ENCODE results near the gene FAM193A. TPM values are rescaled to one million over a fixed set of nuclear protein-coding genes. Genes with fewer than 3 reads are reported as not detected.

Gene FAM193A
- polyA plus RNA-seq, 1 experiment = 5.9 TPM

DNA sequence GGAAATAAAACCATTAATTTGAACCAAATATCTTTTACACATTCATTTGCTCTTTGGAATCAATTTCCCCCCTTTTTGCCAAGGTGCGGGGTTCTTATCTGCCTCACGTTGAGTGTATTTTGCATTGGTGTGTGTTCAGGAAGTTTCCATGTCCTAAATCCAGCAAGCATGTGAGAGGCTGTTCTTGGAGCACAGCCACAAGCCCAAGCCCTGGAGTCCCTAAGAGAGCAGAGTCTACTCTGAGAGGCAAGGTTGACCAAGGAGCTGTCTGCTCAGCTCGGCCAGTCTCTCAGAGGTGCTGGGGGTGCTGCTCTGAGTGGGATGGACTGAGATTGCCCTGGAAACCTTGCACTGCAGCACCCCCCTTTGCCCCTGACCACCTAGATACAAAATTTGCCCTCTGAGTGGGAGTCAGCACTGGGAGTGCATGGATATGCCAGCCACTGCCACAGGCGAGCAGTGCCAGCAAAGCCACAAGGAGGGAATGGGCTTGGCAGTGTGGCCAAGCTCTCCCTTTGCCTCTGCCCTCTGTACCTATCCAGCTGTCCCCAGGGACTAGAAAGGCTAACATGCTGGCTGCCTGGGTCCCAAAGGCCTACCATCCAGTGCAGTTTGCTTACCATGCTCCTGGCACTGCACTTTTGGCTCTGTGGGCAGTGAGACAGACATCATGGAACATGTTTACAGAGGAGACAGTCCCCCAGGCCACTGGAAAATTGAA lies 20.5 kb upstream of the FAM193A start:
- ChIA-PET CTCF (no interaction called here), POLR2A (interaction anchor here (0.5 kb wide), 1 partner anchor 175 kb away, joined by 6 read pairs; no protein-coding TSS in a partner anchor)
- Histone ChIP-seq H3K9me3 (ENCODE audit: control insufficient read depth, insufficient read depth, low read length) (no peaks in the 10 kb centered on the region), H3K27me3 (ENCODE audit: control insufficient read depth, insufficient read depth, low read length) (no peaks in the 10 kb centered on the region), H3K4me3 (ENCODE audit: low read depth, low read length) (no peak overlapping the region), H3K27ac (ENCODE audit: low read depth, low read length) (no peak overlapping the region)
- TF ChIP-seq, protein P1, sequence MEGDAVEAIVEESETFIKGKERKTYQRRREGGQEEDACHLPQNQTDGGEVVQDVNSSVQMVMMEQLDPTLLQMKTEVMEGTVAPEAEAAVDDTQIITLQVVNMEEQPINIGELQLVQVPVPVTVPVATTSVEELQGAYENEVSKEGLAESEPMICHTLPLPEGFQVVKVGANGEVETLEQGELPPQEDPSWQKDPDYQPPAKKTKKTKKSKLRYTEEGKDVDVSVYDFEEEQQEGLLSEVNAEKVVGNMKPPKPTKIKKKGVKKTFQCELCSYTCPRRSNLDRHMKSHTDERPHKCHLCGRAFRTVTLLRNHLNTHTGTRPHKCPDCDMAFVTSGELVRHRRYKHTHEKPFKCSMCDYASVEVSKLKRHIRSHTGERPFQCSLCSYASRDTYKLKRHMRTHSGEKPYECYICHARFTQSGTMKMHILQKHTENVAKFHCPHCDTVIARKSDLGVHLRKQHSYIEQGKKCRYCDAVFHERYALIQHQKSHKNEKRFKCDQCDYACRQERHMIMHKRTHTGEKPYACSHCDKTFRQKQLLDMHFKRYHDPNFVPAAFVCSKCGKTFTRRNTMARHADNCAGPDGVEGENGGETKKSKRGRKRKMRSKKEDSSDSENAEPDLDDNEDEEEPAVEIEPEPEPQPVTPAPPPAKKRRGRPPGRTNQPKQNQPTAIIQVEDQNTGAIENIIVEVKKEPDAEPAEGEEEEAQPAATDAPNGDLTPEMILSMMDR (IDR thresholded peaks at IDR 0.05; ENCODE audit: low read depth, low read length) = no peak
- no peak for DNase-seq (ENCODE audit: low read depth, low spot score)

DNA sequence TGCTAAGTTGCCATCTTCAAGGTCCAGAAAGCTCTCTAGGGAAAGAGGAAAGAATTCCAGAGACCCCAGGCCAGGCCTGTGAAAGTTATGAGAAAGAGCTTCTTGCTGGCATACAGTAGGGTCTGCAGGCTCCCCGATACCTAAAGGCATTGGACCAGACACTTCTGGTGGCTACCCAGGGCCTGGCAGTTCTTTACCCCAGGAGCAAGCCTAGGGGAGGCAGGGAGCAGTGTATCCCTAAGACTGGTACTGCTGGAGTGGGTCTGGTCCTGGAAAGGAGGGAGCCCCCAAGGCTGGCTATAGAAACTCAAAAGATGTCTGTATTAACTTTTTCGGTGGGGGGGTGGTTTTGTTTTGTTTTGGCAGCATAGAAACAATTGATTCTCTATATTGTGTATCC lies 19.8 kb upstream of the FAM193A start:
- no peak for DNase-seq (ENCODE audit: low read depth, low spot score)
- Histone ChIP-seq H3K27ac (ENCODE audit: low read depth, low read length) (no peak overlapping the region), H3K4me3 (ENCODE audit: low read depth, low read length) (no peak overlapping the region), H3K9me3 (ENCODE audit: control insufficient read depth, insufficient read depth, low read length) (no peaks in the 10 kb centered on the region), H3K27me3 (ENCODE audit: control insufficient read depth, insufficient read depth, low read length) (no peaks in the 10 kb centered on the region)
- TF ChIP-seq, protein P1 (IDR thresholded peaks at IDR 0.05; ENCODE audit: low read depth, low read length) = no peak
- ChIA-PET POLR2A (interaction anchor here (0.5 kb wide), 1 partner anchor 175 kb away, joined by 6 read pairs; no protein-coding TSS in a partner anchor), CTCF (no interaction called here)

DNA sequence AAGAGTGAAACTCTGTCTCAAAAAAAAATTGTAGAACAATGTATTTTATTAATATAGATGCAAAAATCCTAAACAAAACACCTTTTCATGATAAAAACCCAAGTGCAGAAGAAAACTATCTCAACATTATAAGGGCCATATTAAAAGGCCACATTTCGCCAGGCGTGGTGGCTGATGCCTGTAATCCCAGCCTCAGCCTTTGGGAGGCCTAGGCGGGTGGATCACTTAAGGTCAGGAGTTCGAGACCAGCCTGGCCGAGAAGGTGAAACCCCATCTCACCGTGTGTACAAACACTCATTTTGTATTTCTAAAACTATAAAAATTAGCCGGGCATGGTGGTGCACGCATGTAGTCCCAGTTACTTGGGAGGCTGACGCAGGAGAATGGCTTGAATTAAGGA lies 9.9 kb upstream of the FAM193A start:
- no peak overlapping the region for H3K4me3 ChIP-seq (ENCODE audit: low read depth, low read length)
- no peak overlapping the region for H3K27ac ChIP-seq (ENCODE audit: low read depth, low read length)
- no peaks in the 10 kb centered on the region for H3K27me3 ChIP-seq (ENCODE audit: control insufficient read depth, insufficient read depth, low read length)
- ChIA-PET POLR2A (no interaction called here), CTCF (interaction anchor here (0.7 kb wide), 1 partner anchor 104 kb away, joined by 5 read pairs; no protein-coding TSS in a partner anchor)
- no peak for DNase-seq (ENCODE audit: low read depth, low spot score)
- TF ChIP-seq, protein P1 (IDR thresholded peaks at IDR 0.05; ENCODE audit: low read depth, low read length) = no peak
- no peaks in the 10 kb centered on the region; the same call in 1 of the 2 replicates for H3K9me3 ChIP-seq (ENCODE audit: control insufficient read depth, insufficient read depth, low read length)

DNA sequence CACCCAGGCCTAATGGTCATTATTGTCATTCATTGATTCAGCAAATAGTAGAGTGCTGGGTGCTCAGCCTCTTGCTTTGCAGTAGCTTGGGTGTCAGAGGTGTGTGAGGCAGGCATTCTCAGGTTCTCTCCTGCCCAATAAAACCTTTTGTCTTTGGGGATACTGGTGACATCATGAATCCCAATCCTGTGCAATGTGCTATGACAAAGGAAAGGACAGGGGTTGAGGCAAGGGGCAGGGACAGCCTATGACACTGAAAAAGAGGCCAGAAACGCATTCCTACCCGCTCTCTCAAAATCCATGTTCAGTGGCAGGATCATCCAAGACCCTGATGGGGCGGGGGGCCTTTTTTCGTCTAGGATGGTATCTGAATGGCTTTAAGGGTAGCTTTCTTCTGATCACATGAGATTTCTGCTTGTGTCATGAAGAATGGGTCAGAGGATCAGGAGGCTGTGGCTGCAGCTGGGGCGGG lies 1.5 kb upstream of the FAM193A start:
- Histone ChIP-seq H3K27ac (ENCODE audit: low read depth, low read length) (peak overlapping the region; percentile 86), H3K27me3 (ENCODE audit: control insufficient read depth, insufficient read depth, low read length) (no peaks in the 10 kb centered on the region), H3K4me3 (ENCODE audit: low read depth, low read length) (peak overlapping the region; percentile 70), H3K9me3 (ENCODE audit: control insufficient read depth, insufficient read depth, low read length) (no peaks in the 10 kb centered on the region; the same call in 1 of the 2 replicates)
- ChIA-PET CTCF (interaction anchor here (1.0 kb wide), 1 partner anchor 315 kb away, joined by 3 read pairs; no protein-coding TSS in a partner anchor), POLR2A (no interaction called here)
- TF ChIP-seq, protein P1 (IDR thresholded peaks at IDR 0.05; ENCODE audit: low read depth, low read length) = no peak
- DNase-seq (ENCODE audit: low read depth, low spot score) = no peak

Measured in AG04450 (cell line).